Middle frontal gyrus (tissue), 1 donor: ENCODE measurements around the gene DUT.

Experiments used
- DNase-seq: peaks from one replicate; pipeline ENCODE4 v3.0.0-alpha.2; 2015; ENCODE audit warnings: low spot score; ENCODE audit errors: extremely low spot score

Gene DUT

GRCh38 chr15:48371550-48371949, 40.3 kb downstream of the DUT start:
- no peak for DNase-seq

DNA sequence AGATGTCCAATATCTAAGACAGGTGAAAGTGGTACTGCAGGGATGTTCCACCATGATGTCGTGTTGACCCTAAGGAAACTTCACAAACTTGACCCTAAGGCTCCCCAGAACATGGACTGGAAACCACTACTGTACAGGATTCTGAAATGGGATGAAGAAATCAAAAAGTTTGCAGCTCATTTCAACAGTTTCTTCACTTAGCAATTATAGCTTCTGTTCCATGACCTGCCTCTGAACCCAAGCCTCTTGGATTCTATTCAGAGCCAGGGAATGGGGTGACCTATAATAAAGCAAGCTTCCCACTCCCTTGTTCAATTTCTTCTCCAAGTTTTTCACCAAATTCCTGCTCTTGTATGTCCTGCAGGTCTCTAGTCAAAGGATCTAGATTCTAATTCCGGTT, 40.7 kb downstream of the DUT start:
- no peak for DNase-seq

GRCh38 chr15:48373821-48374451, 42.7 kb downstream of the DUT start:
- DNase-seq, result no peak

DNA sequence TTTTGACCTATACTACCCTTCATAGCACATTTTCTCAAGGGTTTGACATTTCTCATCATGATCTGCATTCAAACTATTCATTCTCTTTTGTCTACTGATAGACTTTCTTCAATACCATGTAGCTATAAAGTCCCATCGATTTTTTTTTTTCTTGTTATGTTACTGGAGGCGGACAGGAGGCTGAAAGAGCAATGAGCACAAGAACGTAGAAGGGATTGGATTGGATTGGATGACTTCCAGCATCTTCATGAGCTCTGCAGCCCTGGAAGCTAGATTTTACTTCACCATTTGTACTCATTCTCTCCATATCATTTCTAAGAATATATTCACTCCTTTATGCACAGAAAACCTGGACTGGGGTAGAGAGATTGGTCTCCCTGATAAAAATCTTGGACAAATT, 43.2 kb downstream of the DUT start:
- no peak for DNase-seq

GRCh38 chr15:48375767-48376166, 44.5 kb downstream of the DUT start:
- no peak for DNase-seq

DNA sequence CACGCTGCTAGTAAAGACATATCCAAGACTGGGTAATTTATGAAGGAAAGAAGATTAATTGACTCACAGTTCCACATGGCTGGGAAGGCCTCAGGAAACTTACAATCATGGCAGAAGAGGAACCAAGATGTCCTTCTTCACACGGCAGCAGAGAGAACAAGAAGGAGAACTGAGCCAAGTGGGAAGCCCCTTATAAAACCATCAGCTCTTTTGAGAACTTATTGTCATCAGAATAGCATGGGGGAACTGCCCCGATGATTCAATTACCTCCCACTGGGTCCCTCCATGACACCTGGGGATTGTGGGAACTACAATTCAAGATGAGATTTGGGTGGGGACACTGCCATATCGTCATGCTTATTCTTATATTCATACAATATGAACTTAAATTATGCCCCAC, 49.0 kb downstream of the DUT start:
- no peak for DNase-seq

GRCh38 chr15:48381861-48382260, 50.6 kb downstream of the DUT start:
- DNase-seq, result no peak

- no peak for DNase-seq
Observed at GRCh38 chr15:48383031-48383430, 51.8 kb downstream of the DUT start.

DNA sequence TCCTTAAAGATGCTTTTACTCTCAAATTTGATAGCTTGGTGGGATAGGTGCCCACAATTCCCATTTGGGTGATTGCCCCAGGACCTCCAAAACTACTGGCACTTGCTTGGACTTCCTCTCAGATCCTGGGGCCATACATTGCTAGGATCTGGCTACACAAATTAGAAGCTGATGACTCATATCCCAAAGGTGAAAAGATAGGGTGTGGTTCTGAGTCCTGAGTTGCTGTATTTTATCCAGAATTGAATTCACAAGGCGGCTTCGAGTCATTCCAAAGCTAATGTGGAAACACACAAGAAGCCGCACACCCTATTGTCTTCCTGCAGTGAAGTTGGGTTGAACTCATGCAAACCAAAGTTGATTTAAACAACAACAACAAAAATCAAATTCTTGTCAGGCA, 53.4 kb downstream of the DUT start:
- DNase-seq, result no peak

DNA sequence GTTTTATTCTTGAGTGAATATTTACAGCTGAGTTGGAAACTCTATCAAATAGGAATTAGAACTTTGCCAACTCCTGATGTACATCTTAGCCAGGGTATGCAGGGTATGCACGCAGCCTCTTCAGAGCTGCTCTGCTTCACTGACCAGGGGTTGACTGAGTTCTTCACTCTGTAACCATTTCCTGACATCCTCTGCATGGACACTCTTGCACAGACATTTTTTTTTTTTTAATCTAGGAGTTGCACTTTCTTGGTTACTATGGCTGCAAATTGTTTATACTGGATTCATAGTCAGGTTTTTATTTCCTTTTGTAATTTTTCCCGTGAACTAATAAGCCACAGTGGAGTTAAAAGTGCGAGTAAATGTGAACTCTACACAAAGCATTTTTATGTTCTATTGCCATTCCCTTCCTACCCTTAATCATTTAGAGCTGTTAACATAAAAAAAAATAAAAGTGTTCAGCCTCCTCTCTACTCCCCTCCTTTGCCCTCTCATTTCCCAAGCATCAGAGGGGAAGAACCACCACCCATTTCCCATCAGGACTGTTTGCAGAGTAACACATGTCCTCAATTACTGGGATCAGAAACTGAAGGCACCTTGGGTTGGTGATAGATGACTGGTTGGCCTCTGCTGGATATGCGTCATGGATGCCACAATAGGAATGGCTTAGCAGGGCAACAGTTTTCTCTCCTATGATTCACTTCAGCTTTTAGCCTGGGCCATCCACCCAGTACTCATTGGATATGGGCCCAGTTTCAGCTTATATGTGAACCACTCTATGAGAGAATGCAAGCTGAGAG, 54.0 kb downstream of the DUT start:
- no peak for DNase-seq

DNA sequence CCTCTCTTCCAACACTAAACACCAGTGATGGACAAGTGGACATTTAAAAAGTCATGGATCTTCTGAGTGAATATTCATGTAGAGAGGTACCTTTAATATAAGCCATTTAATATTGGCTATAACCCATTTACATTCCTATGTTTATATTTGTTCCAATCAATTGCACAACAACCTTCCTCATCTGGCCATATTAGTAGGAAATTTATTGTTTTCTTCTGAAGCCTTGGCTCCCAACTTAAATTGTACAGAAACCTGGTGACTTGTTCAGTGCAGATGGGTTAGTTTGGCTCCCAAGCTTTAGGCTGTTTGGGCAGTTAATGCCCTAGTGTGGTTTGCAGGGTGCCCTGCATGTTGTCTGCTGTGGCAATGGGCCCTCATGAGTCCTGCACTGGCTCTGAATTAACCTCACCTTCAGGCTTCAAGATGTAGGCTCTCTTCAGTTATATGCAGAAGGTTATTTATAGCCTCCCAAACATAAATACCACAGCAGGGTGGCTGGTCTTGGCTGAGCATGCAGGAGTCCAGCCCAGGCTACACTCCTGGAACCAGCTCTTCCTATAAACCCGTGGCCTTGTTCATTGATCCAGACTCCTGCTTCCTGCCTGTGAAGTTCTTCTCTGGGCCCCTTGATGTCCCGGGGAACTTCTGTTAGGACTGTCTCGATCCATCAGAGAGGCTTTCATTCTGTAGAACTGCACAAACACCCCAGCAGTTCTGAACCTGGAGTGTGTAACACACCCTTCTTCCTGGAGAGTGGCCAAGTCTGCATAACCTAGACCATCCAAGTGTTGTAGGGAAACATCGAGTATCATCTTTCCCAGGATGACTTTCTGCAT, 57.0 kb downstream of the DUT start:
- DNase-seq, result no peak

GRCh38 chr15:48388910-48389309, 57.7 kb downstream of the DUT start:
- DNase-seq, result no peak

GRCh38 chr15:48389691-48390143, 58.5 kb downstream of the DUT start:
- no peak for DNase-seq

DNA sequence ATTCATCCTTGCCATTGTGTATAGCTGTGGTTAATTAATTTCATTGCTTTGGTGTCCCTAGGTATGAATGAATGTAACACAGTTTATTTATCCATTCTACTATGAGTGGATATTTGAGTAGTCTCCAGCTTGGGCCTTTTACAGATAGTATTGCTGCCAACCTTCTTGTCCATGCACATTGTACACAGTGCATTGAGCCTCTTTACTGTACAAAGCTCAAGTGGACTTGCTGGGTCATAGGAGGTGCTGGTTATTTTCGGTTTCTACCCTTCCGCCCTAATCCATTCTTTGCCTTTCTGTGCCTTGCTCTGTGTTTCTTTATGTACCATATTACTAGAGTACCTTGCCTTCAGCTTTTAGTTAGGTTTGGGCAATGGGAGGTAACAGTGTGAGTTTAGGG, 60.7 kb downstream of the DUT start:
- DNase-seq, result no peak

GRCh38 chr15:48392356-48392755, 61.1 kb downstream of the DUT start:
- DNase-seq, result no peak
